ENCODE data around the gene LRRC28. TPM values are rescaled to one million over a fixed set of nuclear protein-coding genes. Genes with fewer than 3 reads are reported as not detected.

The LRRC28 gene
- total and polyA plus RNA-seq, 9 of the 15 experiments (the other 6 are each of a cell fraction or from before 2014, with no cell fraction given), result 5.5 to 17.4 (median 7.9) TPM

DNA sequence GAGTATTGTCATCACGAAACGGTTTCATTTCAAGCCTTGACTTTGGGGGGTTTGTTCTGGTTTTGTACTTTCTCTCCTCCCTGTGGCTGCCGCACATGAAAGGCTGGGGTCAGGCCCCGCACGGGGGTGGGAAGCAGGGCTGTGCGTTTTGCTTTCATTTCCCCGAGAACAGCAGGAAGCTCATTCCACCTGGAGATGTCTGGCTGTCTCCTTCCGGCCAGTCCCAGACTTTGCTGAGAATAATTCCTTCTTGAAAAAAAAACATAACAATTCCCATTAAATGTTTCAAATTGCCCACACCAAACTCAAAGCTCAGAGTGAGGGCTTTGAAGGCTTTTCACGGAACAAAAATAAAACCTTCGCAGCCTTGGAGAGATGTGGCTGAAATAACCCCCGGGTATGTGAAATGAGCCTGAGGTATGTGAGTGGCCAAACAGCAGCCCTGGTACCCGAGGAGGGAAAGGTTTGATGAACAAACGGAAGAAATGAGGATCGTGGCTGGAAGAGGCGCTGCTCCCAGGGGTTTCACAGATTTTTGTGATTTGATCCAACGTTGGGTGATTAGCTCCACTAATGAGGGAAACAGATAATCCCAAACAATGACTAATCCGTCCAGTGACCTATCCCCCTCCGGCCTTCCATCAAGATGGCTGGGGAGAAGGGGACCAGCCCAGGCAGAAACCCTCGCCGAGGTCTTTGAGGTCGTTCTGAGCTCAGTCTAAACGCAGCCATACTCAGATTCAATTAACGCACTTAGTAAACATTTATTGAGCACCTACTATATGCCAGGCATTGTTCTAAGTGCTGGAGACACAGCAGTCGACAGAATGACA is 187.6 kb downstream of the LRRC28 start (continued):
- TF ChIP-seq XRCC4 (IDR thresholded peaks at IDR 0.05; ENCODE audit: extremely low read depth, insufficient read depth, insufficient read length) (no peak), KLF6 (CRISPR knock-in tag; IDR thresholded peaks at IDR 0.05; ENCODE audit: borderline replicate concordance) (no peak), MEF2D (tag; conservative IDR thresholded peaks at IDR 0.05; ENCODE audit: low read depth) (no peak), TARDBP (IDR thresholded peaks at IDR 0.05) (no peak), GATAD2A (IDR thresholded peaks at IDR 0.05) (no peak), TCFL5 (CRISPR knock-in tag; conservative IDR thresholded peaks at IDR 0.05) (no peak)

DNA sequence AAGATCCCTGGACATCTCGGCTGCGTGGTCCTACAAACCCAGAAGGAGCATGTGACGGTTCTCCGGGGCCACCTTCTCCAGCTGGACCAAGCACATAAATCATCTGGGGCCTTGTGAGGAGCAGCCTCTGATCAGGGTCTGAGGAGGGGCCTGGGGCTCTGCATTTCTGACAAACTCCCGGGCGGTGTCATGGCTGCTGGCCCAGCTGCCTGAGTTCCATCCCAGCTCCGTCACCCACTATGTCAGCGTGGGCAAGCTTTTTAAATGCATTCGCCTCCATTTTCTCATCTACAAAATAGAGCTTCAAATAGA is 188.2 kb downstream of the LRRC28 start:
- H3K9me3 ChIP-seq (replicated peaks; ENCODE audit: control insufficient read depth, insufficient read depth, low read depth, low read length), result no peaks in the 10 kb centered on the region
- no peak for ATAC-seq
- no peaks in the 10 kb centered on the region for H3K36me3 ChIP-seq (ENCODE audit: control insufficient read depth, insufficient read depth, low read length)
- peaks cover 0 to 8% of the 10 kb centered on the region in 2 experiments; a peak in 2 of 5 replicates for H3K4me1 ChIP-seq (replicated peaks in 1 of 2; ENCODE audit: control insufficient read depth in 2 of 2, insufficient read depth in 2 of 2, low read length in 2 of 2)
- H3K9ac ChIP-seq (ENCODE audit: insufficient read depth in 1 of 2, low read depth in 2 of 2, low read length in 2 of 2), result no peak overlapping the region; a peak in 1 of 4 replicates
- CTCF ChIA-PET (ENCODE audit: low intra/inter-chr PET ratio), result no interaction called here
- H3K79me2 ChIP-seq (ENCODE audit: control insufficient read depth, insufficient read depth, low read length), result no peaks in the 10 kb centered on the region
- POLR2A ChIA-PET, result interaction anchor here (0.8 to 1.7 kb wide), 3 partner anchors 9 to 54 kb away, joined by 3 read pairs; no protein-coding TSS in a partner anchor
- peaks cover 36 to 84% of the 10 kb centered on the region in 2 experiments for H3K27me3 ChIP-seq (ENCODE audit: control insufficient read depth in 2 of 2, insufficient read depth in 2 of 2, low read length in 2 of 2)
- no peak overlapping the region for H3K27ac ChIP-seq (ENCODE audit: extremely low read depth, low read depth, low read length)
- under 1% methylated on average over 9 of the region's 9 CpGs for WGBS (ENCODE audit: insufficient coverage, low coverage, missing lambda C conversion rate)
- H3K4me2 ChIP-seq (ENCODE audit: insufficient read depth, low read length), result no peak overlapping the region
- H3K9me1 ChIP-seq (ENCODE audit: control insufficient read depth, insufficient read depth, low read length), result no peaks in the 10 kb centered on the region
- H3K4me3 ChIP-seq, result no peak overlapping the region
- no peak overlapping the region for H2AFZ ChIP-seq (ENCODE audit: low read depth, low read length)
- in situ Hi-C loops (cut with MboI) (no loop called here), intact Hi-C loops (cut with micrococcal nuclease) (no loop called here)
- FAIRE-seq, result no peak
- DNase-seq (ENCODE audit: extremely low read depth in 1 of 4, low spot score in 3 of 4), result no peak
- H4K20me1 ChIP-seq (replicated peaks; ENCODE audit: control insufficient read depth, insufficient read depth, low read length), result peaks cover 16% of the 10 kb centered on the region
- no TSS peak for BruUV-seq (replicated peaks)
- TF ChIP-seq ZNF311 (CRISPR knock-in tag; IDR thresholded peaks at IDR 0.05) (no peak), CC2D1A (IDR thresholded peaks at IDR 0.05) (no peak), CREB1 (IDR thresholded peaks at IDR 0.05) (no peak), CREB1 (CRISPR knock-in tag; IDR thresholded peaks at IDR 0.05) (no peak), ZNF707 (CRISPR knock-in tag; conservative IDR thresholded peaks at IDR 0.05) (no peak), NUFIP1 (IDR thresholded peaks at IDR 0.05; ENCODE audit: partially characterized antibody) (no peak), ZNF134 (CRISPR knock-in tag; conservative IDR thresholded peaks at IDR 0.05) (no peak), ZBED1 (IDR thresholded peaks at IDR 0.05) (no peak), CHD2 (IDR thresholded peaks at IDR 0.05; ENCODE audit: low read depth, low read length) (no peak), TBP (optimal IDR thresholded peaks at IDR 0.05; ENCODE audit: low read depth, low read length) (no peak), DACH1 (IDR thresholded peaks at IDR 0.05; ENCODE audit: partially characterized antibody) (no peak), THRAP3 (IDR thresholded peaks at IDR 0.05; ENCODE audit: borderline replicate concordance) (no peak), HDAC1 (IDR thresholded peaks at IDR 0.05) (no peak), RBM17 (IDR thresholded peaks at IDR 0.05; ENCODE audit: borderline replicate concordance, low read depth, low read length) (no peak), ETS2 (tag; IDR thresholded peaks at IDR 0.05; ENCODE audit: borderline replicate concordance, poor library complexity, severe bottlenecking) (no peak)
- TF ChIP-seq, protein P1, sequence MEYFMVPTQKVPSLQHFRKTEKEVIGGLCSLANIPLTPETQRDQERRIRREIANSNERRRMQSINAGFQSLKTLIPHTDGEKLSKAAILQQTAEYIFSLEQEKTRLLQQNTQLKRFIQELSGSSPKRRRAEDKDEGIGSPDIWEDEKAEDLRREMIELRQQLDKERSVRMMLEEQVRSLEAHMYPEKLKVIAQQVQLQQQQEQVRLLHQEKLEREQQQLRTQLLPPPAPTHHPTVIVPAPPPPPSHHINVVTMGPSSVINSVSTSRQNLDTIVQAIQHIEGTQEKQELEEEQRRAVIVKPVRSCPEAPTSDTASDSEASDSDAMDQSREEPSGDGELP (CRISPR knock-in tag; IDR thresholded peaks at IDR 0.05; ENCODE audit: borderline replicate concordance), result no peak

Data from K562 (cell line).